H1 (cell line): Measurements from ENCODE around the gene KMT5C. TPM values are rescaled to one million over a fixed set of nuclear protein-coding genes. Genes with fewer than 3 reads are reported as not detected.
A peak's percentile ranks its signal among the peaks of the same experiment; 100 is the strongest.

Experiments used
- CTCF ChIA-PET: fragments of 300-600 bp; sonication (Branson Sonifier 250); formaldehyde crosslinking; loops from one replicate; lab custom pipeline; 2021; ENCODE audit not compliant: partially characterized antibody; lab: Charles Lee
- POLR2A ChIA-PET: fragments of 300-600 bp; sonication (Branson Sonifier 250); formaldehyde crosslinking; loops from one replicate; lab custom pipeline; 2021; ENCODE audit warnings: inconsistent platforms; ENCODE audit not compliant: partially characterized antibody; lab: Charles Lee
- DNase-seq, 2 experiments: peaks; one replicate each; pipeline versions ENCODE4 v3.0.0 to v3.0.0-alpha.2; 2010 to 2022; ENCODE audit warnings: low spot score in 2 of 2, low read depth in 1 of 2, mixed read lengths in 1 of 2
- FAIRE-seq: peaks from 2 replicates; lab custom pipeline; 2011; peaks lifted over from hg19 to GRCh38; lab: Jason Lieb, UNC
- H2AFZ ChIP-seq: 2 replicates; pipeline ENCODE4 v1.8.1; 2012; ENCODE audit warnings: low read length, inconsistent platforms
- H2AK5ac ChIP-seq: 2 replicates; pipeline ENCODE4 v1.6.1; 2013; ENCODE audit warnings: low read depth, low read length
- H2BK120ac ChIP-seq: replicated peaks from 2 replicates; pipeline ENCODE3; 2013; ENCODE audit warnings: low read depth, low read length, inconsistent platforms
- H2BK12ac ChIP-seq: 2 replicates; pipeline ENCODE4 v1.6.1; 2013; ENCODE audit warnings: low read depth, low read length
- H2BK15ac ChIP-seq: 2 replicates; pipeline ENCODE4 v1.6.1; 2013; ENCODE audit warnings: low read length
- H2BK20ac ChIP-seq: 2 replicates; pipeline ENCODE4 v1.6.1; 2013; ENCODE audit warnings: low read length
- H2BK5ac ChIP-seq: 2 replicates; pipeline ENCODE4 v1.6.1; 2013; ENCODE audit warnings: low read depth, low read length
- H3K14ac ChIP-seq: 2 replicates; pipeline ENCODE4 v1.6.1; 2013; ENCODE audit warnings: inconsistent platforms; ENCODE audit not compliant: insufficient read length
- H3K18ac ChIP-seq: 2 replicates; pipeline ENCODE4 v1.6.1; 2013; ENCODE audit warnings: low read length; ENCODE audit errors: extremely low read depth
- H3K23ac ChIP-seq: 2 replicates; pipeline ENCODE4 v1.6.1; 2013; ENCODE audit warnings: inconsistent platforms; ENCODE audit not compliant: insufficient read length
- H3K23me2 ChIP-seq: 2 replicates; pipeline ENCODE4 v1.6.1; 2013; ENCODE audit warnings: low read depth, low read length
- H3K27ac ChIP-seq: 2 replicates; pipeline ENCODE4 v1.6.1; 2011; ENCODE audit warnings: low read depth, low read length, inconsistent platforms
- H3K27me3 ChIP-seq, 4 experiments: replicated peaks in 1 of 4; 1 replicate in 1 of 4; 2 replicates in 3 of 4; pipeline versions ENCODE4 v1.6.1 to v1.8.1; 2011 to 2013; ENCODE audit warnings: low read length in 3 of 4, mild to moderate bottlenecking in 3 of 4, inconsistent platforms in 2 of 4, mixed read lengths in 2 of 4, moderate library complexity in 1 of 4; ENCODE audit not compliant: control insufficient read depth in 3 of 4, insufficient read depth in 3 of 4; ENCODE audit errors: extremely low read depth in 1 of 4
- H3K36me3 ChIP-seq, 4 experiments: 2 replicates each; pipeline versions ENCODE4 v1.6.1 to v1.8.1; 2011 to 2013; ENCODE audit warnings: mild to moderate bottlenecking in 4 of 4, low read length in 3 of 4, moderate library complexity in 2 of 4, control low read depth in 1 of 4, inconsistent platforms in 1 of 4; ENCODE audit not compliant: insufficient read depth in 4 of 4, control insufficient read depth in 2 of 4
- H3K4ac ChIP-seq: replicated peaks from 2 replicates; pipeline ENCODE3; 2013; ENCODE audit warnings: low read length, low read depth, mixed read lengths, inconsistent platforms; ENCODE audit not compliant: insufficient read length
- H3K4me1 ChIP-seq, 4 experiments: replicated peaks in 1 of 4; 1 replicate in 1 of 4; 2 replicates in 3 of 4; pipeline versions ENCODE4 v1.6.1 to v1.8.1; 2011 to 2013; ENCODE audit warnings: low read length in 3 of 4, inconsistent platforms in 2 of 4, mixed read lengths in 1 of 4; ENCODE audit not compliant: insufficient read depth in 4 of 4, control insufficient read depth in 3 of 4
- H3K4me2 ChIP-seq, 2 experiments: 2 replicates each; pipeline versions ENCODE4 v1.6.1 to v1.8.1; 2011 to 2013; ENCODE audit warnings: low read depth in 2 of 2, low read length in 2 of 2, control low read depth in 1 of 2, inconsistent platforms in 1 of 2, mild to moderate bottlenecking in 1 of 2; ENCODE audit not compliant: insufficient read depth in 1 of 2
- H3K4me3 ChIP-seq, 4 experiments: fragments of 200-600, 300-600 bp in 1 of 4; sonication (generic), shearing (Covaris generic), sonication (Bioruptor Twin) in 1 of 4; 2 replicates each; pipeline versions ENCODE4 v1.5.1 to v1.8.1; 2011 to 2016; ENCODE audit warnings: low read length in 4 of 4, low read depth in 3 of 4, control low read depth in 2 of 4, inconsistent platforms in 2 of 4, mild to moderate bottlenecking in 2 of 4, mixed read lengths in 1 of 4, moderate library complexity in 1 of 4; ENCODE audit not compliant: insufficient read depth in 2 of 4; ENCODE audit errors: extremely low read depth in 1 of 4
- H3K56ac ChIP-seq: replicated peaks from 2 replicates; pipeline ENCODE3; 2013; ENCODE audit warnings: low read depth, mild to moderate bottlenecking, mixed read lengths, low read length, inconsistent platforms; ENCODE audit not compliant: insufficient read length
- H3K79me1 ChIP-seq: 2 replicates; pipeline ENCODE4 v1.6.1; 2013; ENCODE audit warnings: low read depth, low read length, control low read depth
- H3K79me2 ChIP-seq, 2 experiments: 2 replicates each; pipeline versions ENCODE4 v1.6.1 to v1.8.1; 2012 to 2013; ENCODE audit warnings: low read length in 2 of 2, mild to moderate bottlenecking in 2 of 2, inconsistent platforms in 1 of 2; ENCODE audit not compliant: insufficient read depth in 2 of 2, control insufficient read depth in 1 of 2
- H3K9ac ChIP-seq, 4 experiments: replicated peaks in 1 of 4; 1 replicate in 1 of 4; 2 replicates in 3 of 4; pipeline versions ENCODE4 v1.6.1 to v1.8.1; 2011 to 2013; ENCODE audit warnings: low read depth in 3 of 4, low read length in 3 of 4, control low read depth in 2 of 4, mild to moderate bottlenecking in 2 of 4, moderate library complexity in 2 of 4, inconsistent platforms in 1 of 4; ENCODE audit errors: extremely low read depth in 1 of 4
- H3K9me3 ChIP-seq, 2 experiments: 2 replicates each; pipeline versions ENCODE4 v1.6.1 to v1.8.1; 2012 to 2013; ENCODE audit warnings: mild to moderate bottlenecking in 2 of 2, moderate library complexity in 2 of 2, control low read depth in 1 of 2, inconsistent platforms in 1 of 2, low read depth in 1 of 2, low read length in 1 of 2, mixed read lengths in 1 of 2; ENCODE audit not compliant: insufficient read depth in 2 of 2
- H4K20me1 ChIP-seq, 2 experiments: replicated peaks in 1 of 2; 2 replicates each; pipeline versions ENCODE3 to v1.8.1; 2011 to 2013; ENCODE audit warnings: inconsistent platforms in 2 of 2, low read length in 2 of 2, mild to moderate bottlenecking in 1 of 2; ENCODE audit not compliant: insufficient read depth in 2 of 2, control insufficient read depth in 1 of 2
- H4K5ac ChIP-seq: 2 replicates; pipeline ENCODE4 v1.6.1; 2013; ENCODE audit warnings: low read length, low read depth, mixed read lengths, inconsistent platforms; ENCODE audit not compliant: insufficient read length
- H4K8ac ChIP-seq: 2 replicates; pipeline ENCODE4 v1.8.0; 2013; ENCODE audit warnings: mild to moderate bottlenecking, moderate library complexity, low read length, inconsistent platforms; ENCODE audit not compliant: insufficient read depth; ENCODE audit errors: extremely low read depth
- H4K91ac ChIP-seq: replicated peaks from 2 replicates; pipeline ENCODE3; 2013; ENCODE audit warnings: low read length, mixed read lengths, inconsistent platforms; ENCODE audit not compliant: insufficient read length
- CBX5 ChIP-seq: fragments of 300-800, 300-1000 bp; sonication (generic); IDR thresholded peaks from 2 replicates; pipeline ENCODE4 v1.7.1; 2016; ENCODE audit warnings: antibody characterized with exemption, low read length, low read depth
- CBX8 ChIP-seq: fragments of 300-800, 300-1000 bp; sonication (generic); IDR thresholded peaks from 2 replicates; pipeline ENCODE4 v1.7.1; 2016; ENCODE audit warnings: low read depth, low read length, borderline replicate concordance
- EP300 ChIP-seq, 2 experiments: IDR thresholded peaks; 1 replicate in 1 of 2; 2 replicates in 1 of 2; pipeline ENCODE4 v1.6.1; 2011 to 2012; ENCODE audit warnings: low read depth in 2 of 2, low read length in 2 of 2, mild to moderate bottlenecking in 2 of 2, borderline replicate concordance in 1 of 2, inconsistent platforms in 1 of 2, moderate library complexity in 1 of 2
- KDM4A ChIP-seq: IDR thresholded peaks from one replicate; pipeline ENCODE4 v1.7.1; 2012; ENCODE audit warnings: low read depth, mild to moderate bottlenecking, moderate library complexity, low read length, inconsistent platforms; ENCODE audit not compliant: severe bottlenecking
- SIRT6 ChIP-seq: IDR thresholded peaks from one replicate; pipeline ENCODE4 v1.7.1; 2012; ENCODE audit warnings: low read length, inconsistent platforms
- WGBS, 2 experiments: shearing (Covaris generic) in 1 of 2; methylation state at CpG; one replicate each; pipeline versions ENCODE4 v1.1.6 to v1.1.7; 2013 to 2015; ENCODE audit warnings: low lambda C conversion rate in 2 of 2, mixed read lengths in 2 of 2, inconsistent platforms in 1 of 2, low coverage in 1 of 2, missing lambda C conversion rate in 1 of 2; ENCODE audit not compliant: insufficient replicate concordance in 2 of 2, insufficient coverage in 1 of 2, insufficient read length in 1 of 2; ENCODE audit errors: extremely low coverage in 1 of 2, missing lambda C conversion rate in 1 of 2; 5-methylcytosine and 5-hydroxymethylcytosine counted together
- polyA plus RNA-seq, 7 experiments: library from polyadenylated mRNA; depleted of rRNA in 3 of 7; stranded (reverse) in 5 of 7; unstranded in 2 of 7; fragments of >200 nt in 5 of 7; fragments of 200-250 nt in 2 of 7; gene quantifications; 1 replicate in 5 of 7; 2 replicates in 1 of 7; 4 replicates in 1 of 7; pipeline versions ENCODE4 v1.2.1 to v1.2.3, GENCODE V29; 2011 to 2013; ENCODE audit warnings: missing spikeins in 2 of 7, mixed read lengths in 2 of 7
- total RNA-seq: library from RNA; stranded (reverse); fragmentation: NEBNext Ultra II Directional; extraction: Animal tissue kit (Norgen Biotek cat#: 25700); gene quantifications from 2 replicates; pipeline ENCODE4 v1.2.1, GENCODE V29; 2021

Gene KMT5C
- total and polyA plus RNA-seq, 2 of the 8 experiments (the other 6 are each of a cell fraction or from before 2014, with no cell fraction given) = 24.9 to 31.5 TPM

DNA sequence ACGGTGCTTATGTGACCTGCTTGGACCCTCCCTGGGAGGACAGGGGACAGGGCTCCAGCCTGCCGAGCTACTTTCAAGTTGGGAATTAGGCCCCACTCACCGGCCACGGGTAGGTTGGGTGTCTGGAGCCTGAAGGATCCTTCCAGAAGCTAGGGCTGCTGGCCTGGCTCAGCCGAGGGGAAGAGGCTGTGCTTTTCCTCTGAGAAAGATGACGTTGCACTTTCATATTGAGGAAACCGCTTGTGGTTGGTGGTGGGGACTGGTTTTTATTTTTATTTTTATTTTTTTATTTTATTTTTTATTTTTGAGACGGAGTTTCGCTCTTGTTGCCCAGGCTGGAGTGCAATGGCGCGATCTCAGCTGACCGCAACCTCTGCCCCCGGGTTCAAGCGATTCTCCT is 14.5 kb upstream of the KMT5C start, which contains the start of gene TMEM150B:
TSS of gene TMEM150B (minus strand) at position 170 of the 400 bp plus-strand sequence. CDS start 4,305 bp downstream, outside the sequence.
- TF ChIP-seq CBX8 (no peak), SIRT6 (no peak), EP300 (IDR thresholded peaks at IDR 0.05; ENCODE audit: borderline replicate concordance in 1 of 2, low read depth in 2 of 2, low read length in 2 of 2) (no peak), CBX5 (no peak), KDM4A (no peak)
- Histone ChIP-seq H3K79me2 (no peaks in the 10 kb centered on the region), H2AFZ (no peak within 1 kb of the TSS), H2BK5ac (no peak within 1 kb of the TSS), H3K27me3 (no peaks in the 10 kb centered on the region), H3K4me2 (no peak within 1 kb of the TSS), H2BK15ac (peak within 1 kb of the TSS; percentile 46; the same call in 1 of the 2 replicates), H4K91ac (peak within 1 kb of the TSS; percentile 55), H3K23me2 (no peaks in the 10 kb centered on the region; the same call in 1 of the 2 replicates), H3K36me3 (no peaks in the 10 kb centered on the region), H3K56ac (no peak within 1 kb of the TSS), H3K9ac (no peak within 1 kb of the TSS), H2BK12ac (0 out of 2 replicates have a peak within 1 kb of the TSS, but pooled peaks have one; percentile 50), H3K4ac (peak within 1 kb of the TSS; percentile 69), H3K18ac (no peak within 1 kb of the TSS), H3K9me3 (no peaks in the 10 kb centered on the region), H4K20me1 (no peaks in the 10 kb centered on the region), H3K14ac (no peak within 1 kb of the TSS), H2BK20ac (no peak within 1 kb of the TSS), H3K27ac (no peak within 1 kb of the TSS), H2BK120ac (no peak within 1 kb of the TSS), H3K4me1 (peaks cover 0 to 8% (median 4%) of the 10 kb centered on the region in 4 experiments; a peak in 6 of 7 replicates), H2AK5ac (no peak within 1 kb of the TSS), H3K23ac (no peak within 1 kb of the TSS), H4K5ac (no peak within 1 kb of the TSS), H4K8ac (no peak within 1 kb of the TSS), H3K79me1 (no peaks in the 10 kb centered on the region), H3K4me3 (no peak within 1 kb of the TSS)
- WGBS, 2 experiments = 93% methylated on average over 14 of the region's 14 CpGs; no CpG with 5 or more reads in 1 of the 2 experiments
- POLR2A ChIA-PET = interaction anchor here (1.0 to 1.7 kb wide), 3 partner anchors 8 to 82 kb away, joined by 3 read pairs; partner anchors contain the start of gene UBE2S
- CTCF ChIA-PET = interaction anchor here (1.4 to 1.5 kb wide), 2 partner anchors 14 to 22 kb away, joined by 3 to 5 read pairs; partner anchors contain the start of gene KMT5C
- DNase-seq (no peak), FAIRE-seq (no peak)
